ENCODE results near the gene METTL25. TPM values are rescaled to one million over a fixed set of nuclear protein-coding genes. Genes with fewer than 3 reads are reported as not detected.

Gene METTL25
- polyA plus RNA-seq, 1 donor from 2014 or later, result 11.1 TPM

DNA sequence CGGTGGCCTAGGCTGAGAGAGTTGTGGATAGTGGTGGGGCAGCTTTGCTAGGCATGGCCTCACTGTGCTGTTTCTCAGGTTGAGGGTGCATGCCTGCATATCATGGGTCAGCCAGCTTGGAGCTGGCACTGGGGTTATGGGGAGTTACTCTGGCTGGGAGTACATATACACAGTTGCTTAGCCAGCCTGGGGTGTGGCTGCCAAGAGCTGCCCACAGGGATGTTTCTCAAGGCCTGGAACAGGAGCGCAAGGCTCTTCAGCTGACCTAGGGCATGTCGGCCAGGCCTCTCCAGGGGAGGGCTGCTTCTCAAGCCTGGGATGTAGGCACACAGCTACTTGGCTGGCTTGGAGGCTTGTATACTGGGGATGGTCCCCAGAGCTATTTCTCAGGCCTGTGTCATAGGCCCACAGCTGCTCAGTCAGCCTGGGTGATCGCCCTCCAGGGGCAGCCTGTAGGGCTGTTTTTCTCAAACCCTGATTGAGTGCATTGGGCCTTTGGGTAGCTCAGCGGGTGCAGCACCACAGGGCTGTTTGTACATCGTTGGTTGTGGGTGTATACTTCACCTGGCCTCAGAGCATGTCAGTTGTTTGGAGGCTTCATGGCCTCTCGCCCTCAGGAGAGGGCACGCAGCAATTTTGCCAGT lies 114.9 kb downstream of the METTL25 start:
- Histone ChIP-seq H3K9ac (ENCODE audit: low read length) (no peak overlapping the region), H3F3A (ENCODE audit: insufficient read depth, low read length, poor library complexity, severe bottlenecking) (no peaks in the 10 kb centered on the region), H3K9me3 (ENCODE audit: low read length) (peaks cover 3% of the 10 kb centered on the region), H3K4me3 (ENCODE audit: low read length) (no peak overlapping the region), H3K9me2 (ENCODE audit: insufficient read depth, low read length) (no peaks in the 10 kb centered on the region), H4K20me1 (ENCODE audit: insufficient read depth) (no peaks in the 10 kb centered on the region), H3K27me3 (ENCODE audit: insufficient read depth, low read depth, low read length) (no peaks in the 10 kb centered on the region), H3K79me2 (replicated peaks; ENCODE audit: insufficient read depth, low read length) (no peaks in the 10 kb centered on the region), H3K36me3 (ENCODE audit: insufficient read depth, low read length) (no peaks in the 10 kb centered on the region), H2AFZ (ENCODE audit: low read depth, low read length) (no peak overlapping the region), H3K27ac (ENCODE audit: low read length) (no peak overlapping the region), H3K4me2 (ENCODE audit: low read length) (no peak overlapping the region)
- TF ChIP-seq MXI1 (conservative IDR thresholded peaks at IDR 0.05; ENCODE audit: poor library complexity, severe bottlenecking), result no peak
- no peak for TF ChIP-seq EP300 (conservative IDR thresholded peaks at IDR 0.05; ENCODE audit: poor library complexity, severe bottlenecking)
- TF ChIP-seq EZH2 (IDR thresholded peaks at IDR 0.05; ENCODE audit: borderline replicate concordance, insufficient read depth, low read length, poor library complexity, severe bottlenecking), result no peak
- TF ChIP-seq TAF1 (IDR thresholded peaks at IDR 0.05; ENCODE audit: low read depth), result no peak
- TF ChIP-seq SMC3 (conservative IDR thresholded peaks at IDR 0.05; ENCODE audit: poor library complexity), result no peak
- no peak for TF ChIP-seq POLR2AphosphoS5 (IDR thresholded peaks at IDR 0.05)
- no peak for TF ChIP-seq CTCF (IDR thresholded peaks at IDR 0.05; ENCODE audit: poor library complexity, severe bottlenecking)
- no peak for TF ChIP-seq REST (IDR thresholded peaks at IDR 0.05; ENCODE audit: borderline replicate concordance)
- no peak for TF ChIP-seq RAD21 (conservative IDR thresholded peaks at IDR 0.05)

DNA sequence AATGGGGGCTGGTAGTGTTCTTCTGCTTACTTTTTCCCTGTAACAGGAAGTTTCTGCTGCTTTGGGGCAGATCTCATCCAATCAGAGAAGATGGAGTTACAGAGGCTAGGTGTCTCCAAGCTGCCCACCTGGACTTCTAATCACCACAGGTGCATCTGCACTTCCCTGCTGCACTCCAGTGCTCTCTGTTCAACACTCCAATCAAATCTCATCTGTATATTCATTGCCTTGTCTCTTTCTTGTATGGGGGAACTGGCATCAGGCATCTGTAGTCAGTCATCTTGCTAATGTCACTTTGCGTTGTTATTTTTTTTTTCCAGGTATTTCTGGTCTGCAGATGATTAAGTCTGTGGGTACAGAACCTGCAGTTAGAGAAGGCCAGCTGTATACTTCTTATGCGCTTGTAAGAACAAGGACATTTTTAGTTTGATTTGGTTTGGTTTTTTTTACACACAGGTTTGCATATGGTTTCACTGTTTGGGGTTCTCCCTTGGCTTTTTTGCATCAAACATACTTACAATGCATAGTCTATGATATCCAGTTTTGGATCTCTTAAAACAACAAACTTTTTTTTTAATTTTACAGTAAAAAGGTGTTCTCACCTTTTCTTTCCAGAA lies 116.0 kb downstream of the METTL25 start:
- Histone ChIP-seq H3K79me2 (replicated peaks; ENCODE audit: insufficient read depth, low read length) (no peaks in the 10 kb centered on the region), H3K9ac (ENCODE audit: low read length) (no peak overlapping the region), H3K9me2 (ENCODE audit: insufficient read depth, low read length) (no peaks in the 10 kb centered on the region), H3K36me3 (ENCODE audit: insufficient read depth, low read length) (no peaks in the 10 kb centered on the region), H3K4me3 (ENCODE audit: low read length) (no peak overlapping the region), H3F3A (ENCODE audit: insufficient read depth, low read length, poor library complexity, severe bottlenecking) (no peaks in the 10 kb centered on the region), H3K4me2 (ENCODE audit: low read length) (no peak overlapping the region), H3K27me3 (ENCODE audit: insufficient read depth, low read depth, low read length) (no peaks in the 10 kb centered on the region), H2AFZ (ENCODE audit: low read depth, low read length) (no peak overlapping the region), H3K27ac (ENCODE audit: low read length) (no peak overlapping the region), H3K9me3 (ENCODE audit: low read length) (peaks cover 3% of the 10 kb centered on the region), H4K20me1 (ENCODE audit: insufficient read depth) (no peaks in the 10 kb centered on the region)
- TF ChIP-seq SMC3 (conservative IDR thresholded peaks at IDR 0.05; ENCODE audit: poor library complexity) (no peak), RAD21 (conservative IDR thresholded peaks at IDR 0.05) (no peak)

Data from neural cell (in vitro differentiated cells).